SK-N-DZ (cell line): ENCODE data around the gene TEKT5.
"Not testable (repeated sequence)": the region's sequence is repeated elsewhere in the genome, so short reads cannot be mapped to it uniquely, and the experiment has no call there.

Experiments
- DNase-seq: peaks from one replicate; pipeline ENCODE4 v3.0.0-alpha.2; 2015; ENCODE audit warnings: low spot score

Gene TEKT5

DNA sequence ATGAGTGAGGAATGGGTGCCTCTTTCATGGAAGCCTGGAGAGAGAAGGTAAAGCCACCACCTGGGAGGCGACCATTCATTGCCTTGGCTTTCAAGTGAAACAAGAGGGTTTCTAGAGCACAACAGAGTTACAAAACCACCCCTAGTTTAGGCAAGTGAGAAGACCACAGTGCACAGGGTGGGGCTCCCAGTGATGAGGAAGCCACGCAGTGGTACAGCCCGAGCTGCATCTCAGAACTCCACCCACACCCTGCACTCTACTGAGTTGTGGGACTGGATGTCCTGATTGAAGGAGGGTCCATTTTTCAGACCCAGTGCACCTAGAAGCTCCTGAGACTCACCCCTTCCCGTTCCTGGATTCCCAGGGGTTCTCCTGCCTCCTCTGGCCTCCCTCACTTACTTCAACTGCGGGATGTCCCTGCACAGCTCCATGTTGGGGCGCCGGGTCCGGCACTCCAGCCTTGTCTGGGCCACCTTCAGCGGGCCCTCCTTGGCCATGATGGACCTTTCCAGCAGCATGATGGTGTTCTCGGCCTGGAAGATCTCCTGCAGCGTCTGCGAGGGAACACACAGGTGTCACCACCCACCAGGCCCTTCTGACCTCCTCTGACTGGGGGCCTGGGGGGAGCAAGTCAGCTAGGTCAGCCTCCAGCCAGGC is 59.2 kb downstream of the TEKT5 start:
- DNase-seq, result no peak

GRCh38 chr16:10633429-10633828 is 61.3 kb downstream of the TEKT5 start:
- DNase-seq, result not testable (repeated sequence)

DNA sequence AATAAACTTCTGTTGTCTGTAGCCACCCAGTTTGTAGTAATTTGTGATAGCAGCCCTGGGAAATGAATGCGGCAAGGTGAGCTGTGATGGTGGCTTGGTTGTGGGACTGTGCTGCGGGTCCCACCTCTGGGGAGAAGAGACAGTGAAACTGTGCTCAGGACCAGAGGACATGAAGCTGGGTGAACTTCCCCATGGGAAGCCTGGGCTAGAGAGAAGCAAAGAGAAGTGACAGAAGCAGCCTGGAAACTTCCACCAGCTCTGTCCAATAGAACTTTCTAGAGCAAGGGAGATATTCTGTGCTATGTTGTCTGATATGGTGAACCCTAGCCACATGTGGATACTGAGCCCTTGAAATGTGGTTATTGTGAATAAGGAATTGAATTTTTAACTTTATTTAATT is 62.8 kb downstream of the TEKT5 start:
- DNase-seq, result no peak

- peak; percentile 20 for DNase-seq
Measured at GRCh38 chr16:10629592-10629963, 65.2 kb downstream of the TEKT5 start.

DNA sequence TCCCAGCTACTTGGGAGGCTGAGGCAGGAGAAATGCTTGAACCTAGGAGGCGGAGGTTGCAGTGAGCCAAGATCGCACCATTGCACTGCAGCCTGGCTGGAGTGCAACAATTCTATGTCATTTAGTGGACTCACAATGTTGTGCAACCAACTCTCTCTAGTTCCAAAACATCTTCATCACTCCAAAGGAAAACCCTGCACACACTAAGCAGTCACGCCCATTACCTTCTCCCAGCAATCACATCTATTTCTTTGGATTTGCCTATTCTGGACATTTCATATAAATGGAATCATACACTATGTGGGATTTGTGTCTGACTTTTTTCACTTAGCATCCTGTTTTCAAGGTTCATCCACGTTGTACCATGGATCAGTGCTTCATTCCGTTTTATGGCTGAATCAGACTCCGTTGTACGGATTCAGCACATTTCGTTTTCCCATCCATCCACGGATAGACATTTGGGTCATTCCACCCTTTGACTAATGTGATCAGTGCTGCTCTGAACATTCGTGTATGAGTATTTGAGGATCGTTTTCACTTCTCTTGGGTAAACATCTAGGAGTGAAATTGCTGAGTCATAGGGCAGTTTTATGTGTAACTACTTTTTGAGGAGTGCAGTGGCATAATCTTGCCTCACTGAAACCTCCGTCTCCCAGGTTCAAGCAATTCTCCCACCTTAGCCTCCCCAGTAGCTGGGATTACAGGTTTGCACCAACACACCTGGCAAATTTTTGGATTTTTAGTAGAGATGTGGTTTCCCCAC is 69.0 kb downstream of the TEKT5 start:
- no peak for DNase-seq

GRCh38 chr16:10624527-10624926 is 70.2 kb downstream of the TEKT5 start:
- DNase-seq, result no peak

DNA sequence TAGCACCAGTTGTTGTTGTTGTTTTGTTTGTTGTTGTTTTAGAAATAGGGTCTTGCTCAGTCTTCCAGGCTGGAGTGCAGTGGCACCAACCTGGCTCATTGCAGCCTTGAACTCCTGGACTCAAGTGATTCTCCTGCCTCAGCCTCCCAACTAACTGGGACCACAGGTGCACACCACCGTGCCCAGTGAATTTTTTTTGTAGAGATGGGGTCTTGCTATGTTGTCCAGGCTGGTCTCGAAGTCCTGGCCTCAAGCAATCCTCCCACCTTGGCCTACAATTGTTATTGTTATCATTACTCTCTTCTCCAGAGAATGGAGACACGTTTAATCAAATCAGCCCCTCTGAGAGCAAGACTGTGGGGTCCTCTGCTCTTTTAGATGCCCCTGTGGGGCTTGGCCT is 71.7 kb downstream of the TEKT5 start:
- DNase-seq, result no peak

GRCh38 chr16:10622036-10622921 is 72.5 kb downstream of the TEKT5 start:
- no peak for DNase-seq

DNA sequence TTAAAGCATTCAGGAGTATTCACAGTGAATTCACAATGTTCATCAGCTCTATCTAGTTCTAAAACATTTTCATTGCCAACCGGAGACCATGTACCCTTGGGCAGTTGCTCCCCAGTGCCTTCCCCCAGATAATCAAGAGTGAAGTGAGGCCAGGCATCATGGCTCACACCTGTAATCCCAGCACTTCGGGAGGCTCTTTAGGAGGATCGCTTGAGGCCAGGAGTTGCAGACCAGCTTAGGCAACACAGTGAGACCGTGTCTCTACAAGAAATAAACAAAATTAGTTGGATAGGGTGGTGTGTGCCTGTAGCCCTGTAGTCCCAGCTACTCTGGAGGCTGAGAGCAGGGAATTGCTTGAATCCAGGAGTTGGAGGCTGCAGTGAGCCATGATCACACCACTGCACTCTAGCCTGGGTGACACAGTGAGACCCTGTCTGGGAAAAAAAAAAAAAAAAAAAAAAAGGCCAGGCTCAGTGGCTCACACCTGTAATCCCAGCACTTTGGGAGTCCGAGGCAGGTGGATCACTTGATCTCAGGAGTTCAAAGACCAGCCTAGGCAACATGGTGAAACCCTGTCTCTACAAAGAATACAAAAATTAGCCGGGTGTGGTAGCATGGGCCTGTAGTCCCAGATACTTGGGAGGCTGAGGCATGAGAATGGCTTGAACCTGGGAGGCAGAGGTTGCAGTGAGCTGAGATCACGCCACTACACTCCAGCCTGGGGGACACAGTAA is 73.3 kb downstream of the TEKT5 start:
- DNase-seq, result not testable (repeated sequence)

DNA sequence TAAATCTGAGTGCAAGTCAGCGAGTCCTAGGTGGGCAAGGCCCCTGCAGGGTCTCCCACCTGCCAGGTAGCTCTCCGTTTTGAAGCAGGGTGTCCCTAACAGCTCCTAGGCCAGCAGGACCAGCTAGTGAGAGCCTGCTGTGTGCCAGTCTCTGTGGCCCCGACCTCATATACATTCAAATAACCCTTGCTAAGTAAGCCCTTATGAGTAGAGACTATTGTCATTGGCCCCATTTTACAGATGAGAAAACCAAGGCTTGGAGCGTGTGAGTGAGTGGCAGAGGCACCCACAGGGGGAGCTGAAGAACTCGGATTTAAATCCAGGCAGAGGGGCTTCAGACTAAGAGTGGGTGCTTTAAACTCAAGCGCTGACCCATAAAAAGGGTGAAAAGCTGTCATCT is 74.6 kb downstream of the TEKT5 start:
- no peak for DNase-seq

GRCh38 chr16:10619271-10619849 is 75.4 kb downstream of the TEKT5 start:
- DNase-seq, result peak; percentile 66

- DNase-seq, result no peak
Measured at GRCh38 chr16:10618710-10619209, 76.0 kb downstream of the TEKT5 start.

GRCh38 chr16:10617662-10618420 is 76.9 kb downstream of the TEKT5 start:
- no peak for DNase-seq

DNA sequence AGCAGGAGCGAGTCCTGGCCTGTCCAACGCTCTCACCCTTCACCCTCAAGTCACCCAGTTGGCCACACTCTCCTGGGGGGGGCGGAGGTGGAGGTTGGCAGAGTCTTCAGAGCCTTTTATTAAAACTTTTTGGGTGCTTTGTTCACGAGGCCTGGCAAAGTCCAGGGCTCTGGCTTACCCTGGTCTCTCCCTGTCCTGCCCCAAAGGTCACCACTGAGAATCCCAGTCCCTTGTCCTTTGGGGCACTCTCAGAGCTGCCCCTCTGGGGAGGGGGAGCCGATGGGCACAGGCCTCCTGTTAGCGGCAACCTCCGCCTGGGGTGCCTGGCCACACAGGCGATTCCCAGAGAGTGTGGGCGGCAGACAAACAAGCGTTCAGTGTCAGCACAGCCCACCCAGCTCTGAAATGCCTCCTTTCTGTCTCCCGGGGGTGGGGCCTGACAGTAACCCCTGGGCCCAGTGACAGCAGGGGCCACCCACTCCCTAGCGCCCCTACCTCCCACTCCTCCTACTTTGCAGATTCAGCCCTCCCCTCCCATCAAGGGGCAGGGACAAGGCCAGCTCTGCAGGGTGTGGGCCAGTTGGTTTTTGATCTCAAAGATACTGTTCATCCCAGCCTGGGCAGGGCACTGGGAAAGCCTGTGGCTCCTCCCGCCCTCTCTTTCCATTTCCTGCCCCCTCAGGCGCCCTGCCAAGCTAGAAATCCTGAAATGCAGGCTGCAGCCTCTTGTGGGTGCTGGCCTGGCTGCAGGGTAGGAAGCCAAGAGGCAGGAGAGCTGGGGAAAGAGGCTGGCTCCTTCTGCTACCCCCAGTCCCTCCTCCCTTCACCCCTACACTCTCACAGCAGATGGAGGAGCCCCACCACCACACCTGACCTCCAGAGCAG is 77.7 kb downstream of the TEKT5 start:
- peak; percentile 30 for DNase-seq

DNA sequence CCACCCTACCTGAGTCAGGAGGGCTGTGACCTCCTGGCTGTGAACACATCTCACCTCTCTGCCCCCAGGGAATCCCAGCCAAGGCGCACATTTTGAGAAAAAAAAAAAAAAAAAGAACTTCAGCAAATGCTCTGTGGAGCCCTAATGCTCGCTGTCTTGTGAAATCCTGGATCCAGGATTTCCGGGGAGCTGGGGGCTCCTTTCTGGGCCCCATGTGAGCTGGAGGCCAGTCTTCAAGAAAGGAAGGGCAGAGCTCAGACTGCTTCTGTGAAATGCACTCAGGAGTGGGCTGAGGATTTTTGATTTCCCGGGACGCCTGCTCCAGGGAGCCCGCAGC is 78.3 kb downstream of the TEKT5 start:
- DNase-seq, result no peak

DNA sequence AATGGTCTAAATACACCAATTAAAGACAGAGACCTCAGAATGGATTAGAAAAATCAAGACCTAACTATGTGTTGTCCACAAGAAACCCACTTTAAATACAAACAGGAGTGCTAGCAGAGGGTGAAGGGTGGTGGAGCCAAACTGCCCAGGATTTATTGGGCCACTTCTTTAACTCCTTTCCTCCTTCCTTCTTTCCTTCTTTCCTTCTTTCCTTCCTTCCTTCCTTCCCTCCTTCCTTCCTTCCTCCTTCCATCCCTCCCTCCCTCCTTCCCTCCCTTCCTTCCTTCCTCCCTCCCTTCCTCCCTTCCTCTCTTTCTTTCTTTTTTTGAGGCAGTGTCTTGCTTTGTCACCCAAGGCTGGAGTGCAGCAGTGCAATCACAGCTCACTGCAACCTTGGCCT is 80.0 kb downstream of the TEKT5 start:
- no peak for DNase-seq

GRCh38 chr16:10613785-10614485 is 80.8 kb downstream of the TEKT5 start:
- no peak for DNase-seq

- DNase-seq, result no peak
Measured at GRCh38 chr16:10612649-10613179, 82.0 kb downstream of the TEKT5 start.
